HG03521 (cell line): ENCODE measurements around the gene KMT2C.
"Not testable (repeated sequence)": the region's sequence is repeated elsewhere in the genome, so short reads cannot be mapped to it uniquely, and the experiment has no call there.

Source experiments
- ATAC-seq: cut with Tn5 transposase; IDR thresholded peaks from one replicate; pipeline ENCODE4 v1.9.1; 2021; ENCODE audit warnings: mild to moderate bottlenecking, moderate library complexity; ENCODE audit not compliant: unreplicated experiment

KMT2C gene

GRCh38 chr7:152406030-152406429 lies 29.8 kb downstream of the KMT2C start:
- ATAC-seq: not testable (repeated sequence)

- no peak for ATAC-seq
Observed at GRCh38 chr7:152403726-152404125, 32.1 kb downstream of the KMT2C start.

GRCh38 chr7:152402384-152403250 lies 33.2 kb downstream of the KMT2C start:
- ATAC-seq: no peak

DNA sequence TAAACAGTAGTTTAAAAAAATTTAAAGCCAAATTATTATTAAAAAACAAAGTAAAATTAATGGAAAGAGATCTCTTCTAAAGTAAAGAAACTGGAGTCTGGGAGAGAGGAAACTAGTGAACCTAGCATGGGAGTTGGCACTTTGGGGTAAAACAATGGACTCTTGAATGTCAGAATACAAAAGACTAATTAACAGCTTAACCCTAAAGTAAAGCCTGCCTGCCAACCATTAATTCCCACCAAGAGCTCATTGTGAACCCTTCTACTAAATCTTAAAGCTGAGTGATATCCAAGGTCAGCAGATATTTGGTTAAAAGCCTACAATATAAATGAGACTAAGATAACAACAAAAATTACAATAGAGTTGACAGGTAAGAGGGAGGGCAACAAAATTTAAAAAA lies 36.5 kb downstream of the KMT2C start:
- no peak for ATAC-seq

- no peak for ATAC-seq
Observed at GRCh38 chr7:152395112-152395511, 40.7 kb downstream of the KMT2C start.

DNA sequence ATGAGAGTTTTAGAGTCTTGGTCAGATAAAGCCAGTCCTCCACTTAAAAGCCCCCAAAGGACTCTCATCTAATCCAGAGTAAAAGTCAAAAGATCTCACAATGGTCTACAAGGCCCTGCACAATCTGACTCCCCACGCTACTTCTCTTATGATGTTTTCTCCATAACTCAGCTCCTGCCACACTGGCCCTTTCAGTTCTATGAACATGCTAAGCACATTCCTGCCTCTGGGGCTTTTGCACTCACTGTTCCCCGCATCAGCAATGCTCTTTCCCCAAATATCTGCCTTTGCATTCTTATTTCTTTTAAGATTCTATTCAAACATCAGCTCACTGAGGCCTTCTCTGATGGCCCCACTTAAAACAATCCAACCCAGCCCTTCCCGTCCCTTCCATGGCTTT lies 41.6 kb downstream of the KMT2C start:
- not testable (repeated sequence) for ATAC-seq

GRCh38 chr7:152392254-152392653 lies 43.5 kb downstream of the KMT2C start:
- no peak for ATAC-seq

DNA sequence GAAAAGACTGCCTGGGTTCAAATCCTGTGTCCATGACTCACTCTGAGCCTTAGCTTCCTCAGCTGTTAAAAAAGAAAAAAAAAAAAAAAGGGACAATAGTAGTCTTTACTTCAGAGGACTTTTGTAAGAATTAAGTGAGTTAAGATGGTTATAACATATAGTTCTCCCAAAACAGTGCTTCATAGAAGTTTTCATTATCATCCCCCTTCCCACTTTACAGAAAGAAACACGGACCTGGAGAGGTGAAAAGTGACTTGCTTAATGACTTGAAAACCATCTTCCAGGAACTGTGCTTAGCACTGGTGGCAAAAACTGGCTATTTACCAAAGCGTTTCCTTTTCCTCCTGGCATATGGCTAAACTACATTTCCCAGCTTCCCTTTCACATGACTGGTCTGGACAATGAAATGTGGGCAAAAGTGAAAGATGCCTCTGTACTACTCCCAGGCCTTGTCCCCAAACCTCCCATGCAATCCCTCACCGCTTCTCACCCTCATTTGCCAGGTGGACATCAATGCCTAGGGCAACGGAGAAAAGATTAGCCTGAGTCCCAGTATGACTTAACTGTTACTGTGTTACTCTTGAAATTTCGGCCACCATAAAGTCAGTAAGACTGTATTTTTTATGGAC lies 49.6 kb downstream of the KMT2C start:
- ATAC-seq: not testable (repeated sequence)

DNA sequence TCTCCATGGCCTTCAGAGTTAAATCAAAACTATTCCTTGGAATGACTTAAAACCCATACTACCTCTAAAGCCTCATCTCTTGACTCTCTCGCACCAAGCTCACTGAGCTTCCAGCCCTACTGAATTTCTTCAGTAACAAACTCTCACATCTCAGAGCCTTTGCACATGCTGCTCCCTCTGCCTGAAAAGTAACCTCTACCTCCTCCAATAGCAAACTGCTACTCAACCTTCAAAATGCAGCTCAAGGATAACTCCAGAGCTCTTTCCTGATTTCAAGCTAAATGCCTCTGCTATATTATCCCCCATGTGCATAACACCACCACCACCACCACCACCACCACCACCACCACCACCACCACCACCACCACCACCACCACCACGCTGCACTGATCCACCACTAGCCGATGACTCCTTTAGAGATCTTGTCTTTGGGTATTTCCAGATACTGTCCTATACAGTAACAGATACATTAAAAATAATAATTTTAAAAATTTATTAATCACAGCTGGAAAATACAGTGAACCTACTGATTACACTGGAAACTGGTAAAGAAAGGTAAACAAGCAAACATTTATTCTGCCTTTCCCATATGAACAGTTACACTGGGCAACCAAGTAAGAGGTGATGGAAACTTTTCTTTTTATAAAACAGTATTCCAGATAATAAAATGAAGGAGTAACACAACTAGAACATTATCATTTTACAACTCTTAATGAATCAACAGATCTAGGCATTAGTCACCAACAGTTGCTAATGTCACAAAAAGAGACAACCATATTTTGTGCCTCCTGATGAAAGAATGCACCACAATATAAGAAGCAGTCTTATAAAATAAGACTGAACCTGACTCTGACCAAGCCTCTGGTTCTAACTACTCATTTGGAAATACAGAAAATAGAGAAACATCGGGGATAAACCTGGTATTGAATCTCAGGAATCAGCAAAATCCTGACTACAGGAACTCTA lies 51.3 kb downstream of the KMT2C start:
- ATAC-seq: not testable (repeated sequence)

DNA sequence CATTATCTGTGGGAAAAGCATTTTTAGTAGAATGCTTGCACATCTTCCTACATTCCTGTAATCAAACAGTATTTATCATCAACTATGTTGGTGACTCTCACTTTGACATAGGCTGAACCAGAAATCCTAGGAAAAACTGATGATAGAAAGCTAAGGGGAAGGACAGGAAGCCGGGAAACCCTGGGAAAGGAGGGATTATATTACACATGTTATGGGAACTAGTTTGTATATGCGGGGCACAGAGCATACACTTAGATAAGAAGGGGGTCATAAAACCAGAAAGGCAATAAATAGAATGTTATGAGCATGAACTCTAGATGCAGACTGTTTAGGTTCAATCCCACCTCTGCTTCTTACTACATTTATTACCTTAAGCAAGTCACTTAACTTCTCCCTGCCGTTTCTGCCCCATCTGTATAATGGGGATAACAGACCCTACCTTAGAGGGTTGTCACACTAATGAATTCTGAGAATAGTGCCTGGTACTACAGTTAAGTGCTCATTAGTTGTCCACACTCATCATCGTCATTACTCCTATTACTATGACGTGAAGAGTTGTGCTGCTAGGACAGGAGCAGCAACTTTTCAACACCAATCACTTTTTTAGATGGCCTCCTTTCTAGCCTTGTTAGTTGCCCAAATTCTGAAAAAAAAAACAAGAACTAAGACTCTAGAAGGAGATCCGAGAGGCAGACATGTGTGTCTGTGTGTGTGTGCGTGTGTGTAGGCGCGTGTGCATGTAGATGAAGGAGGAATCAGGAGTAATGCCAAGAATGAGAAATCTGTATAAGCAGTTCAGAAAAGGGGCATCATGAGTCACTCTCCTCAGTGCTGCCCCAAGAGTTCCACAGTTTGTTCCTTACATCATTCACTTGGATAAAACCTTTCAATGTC lies 52.2 kb downstream of the KMT2C start:
- no peak for ATAC-seq

DNA sequence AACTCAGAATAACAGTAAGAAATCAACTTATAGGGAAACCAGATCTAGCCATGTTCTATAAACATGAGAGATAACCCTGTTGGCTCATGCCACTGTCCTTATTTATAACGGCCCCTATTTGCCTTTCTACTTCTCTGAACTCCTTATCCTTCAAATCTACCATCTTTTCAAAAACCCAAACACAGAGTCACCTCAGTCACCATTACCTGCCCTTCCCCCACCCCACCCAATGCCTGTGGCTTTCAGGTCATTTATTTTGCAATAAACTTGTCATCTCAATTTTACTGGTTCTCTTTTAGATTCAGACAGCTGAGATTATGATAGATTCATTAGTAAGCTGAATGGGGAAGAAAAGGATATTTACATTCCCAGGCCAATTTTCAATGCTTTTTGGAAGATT lies 53.6 kb downstream of the KMT2C start:
- no peak for ATAC-seq

DNA sequence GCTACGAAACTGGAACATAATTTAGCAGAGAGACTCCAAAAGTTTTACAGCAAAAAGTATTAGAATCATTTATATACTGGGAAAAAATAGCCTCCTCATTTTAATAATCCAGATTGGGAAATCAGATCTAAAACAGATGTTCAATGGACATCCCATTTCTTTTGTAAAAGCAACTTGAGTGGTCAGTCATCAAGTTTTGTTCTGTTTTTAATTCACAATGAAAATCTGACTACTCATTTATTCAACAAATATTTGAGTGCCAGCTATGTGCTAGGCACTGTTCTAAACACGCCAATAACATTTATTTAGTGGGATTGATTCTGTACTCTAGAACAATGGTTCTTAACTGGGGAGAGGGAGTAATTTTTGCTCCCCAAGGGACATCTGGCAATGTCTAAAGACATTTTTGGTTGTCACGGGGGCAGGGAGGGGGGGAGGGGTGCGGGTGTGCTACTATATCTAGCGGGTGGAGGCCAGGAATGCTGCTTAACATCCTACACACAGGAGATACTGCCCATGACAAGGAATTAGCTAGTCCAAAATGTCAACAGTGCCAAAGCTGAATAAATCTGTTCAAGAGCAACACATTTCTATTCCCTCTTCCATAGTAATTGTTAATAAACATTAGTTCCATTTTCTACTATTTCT lies 54.7 kb downstream of the KMT2C start:
- not testable (repeated sequence) for ATAC-seq

DNA sequence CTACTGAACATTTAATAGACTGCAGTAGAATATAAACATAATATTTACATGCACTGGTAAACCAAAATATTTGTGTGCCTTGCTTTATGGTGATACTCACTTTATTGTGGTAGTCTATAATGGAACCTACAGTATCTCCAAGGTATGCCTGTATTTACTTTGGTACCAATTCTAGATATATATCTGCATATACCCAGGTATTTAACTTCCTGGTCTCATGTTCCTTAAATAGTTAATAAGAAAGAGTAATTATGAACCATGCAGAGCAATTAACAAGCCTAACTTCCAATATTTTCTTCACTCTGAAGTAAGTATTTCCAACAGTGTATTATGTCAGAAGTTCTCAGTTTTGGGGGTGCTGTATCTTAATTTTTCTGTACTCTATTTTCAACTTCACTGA lies 57.3 kb downstream of the KMT2C start:
- ATAC-seq: not testable (repeated sequence)

- ATAC-seq: not testable (repeated sequence)
Observed at GRCh38 chr7:152376716-152377484, 58.9 kb downstream of the KMT2C start.

DNA sequence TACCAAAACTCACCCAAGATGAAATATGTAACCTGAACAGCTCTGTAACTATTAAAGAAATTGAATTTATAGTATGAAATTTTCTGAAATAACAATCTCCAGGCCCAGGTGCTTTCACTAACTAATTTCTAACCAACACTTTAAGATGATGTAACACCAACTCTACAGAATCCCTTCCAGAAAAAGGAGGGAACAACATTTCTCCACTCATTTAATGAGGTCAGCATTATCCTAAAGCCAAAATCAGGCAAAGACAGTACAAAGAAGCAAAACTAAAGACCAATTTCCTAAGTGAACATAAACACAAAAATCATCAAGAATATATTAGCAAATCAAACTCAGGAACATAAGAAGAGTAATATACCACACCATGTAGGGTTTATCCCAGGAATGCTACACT lies 65.5 kb downstream of the KMT2C start:
- ATAC-seq: no peak

DNA sequence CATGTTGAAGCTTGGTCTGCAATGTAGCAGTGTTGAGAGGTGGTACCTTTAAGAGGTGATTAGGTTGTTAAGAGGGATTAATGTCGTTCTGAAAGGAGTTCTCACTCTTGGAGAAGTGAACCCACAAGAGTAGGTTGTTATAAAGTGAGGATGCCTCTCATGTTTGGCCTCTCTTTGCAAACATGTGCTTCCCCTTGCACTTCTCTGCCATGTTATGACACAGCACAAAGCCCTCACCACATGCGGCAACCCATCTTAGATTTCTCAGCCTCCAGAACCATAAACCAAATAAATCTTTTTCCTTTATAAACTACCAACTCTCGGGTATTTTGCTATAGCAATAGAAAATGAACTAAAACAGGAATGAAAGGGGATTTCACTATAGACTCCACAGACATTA lies 66.3 kb downstream of the KMT2C start:
- no peak for ATAC-seq

GRCh38 chr7:152367170-152367569 lies 68.6 kb downstream of the KMT2C start:
- no peak for ATAC-seq

DNA sequence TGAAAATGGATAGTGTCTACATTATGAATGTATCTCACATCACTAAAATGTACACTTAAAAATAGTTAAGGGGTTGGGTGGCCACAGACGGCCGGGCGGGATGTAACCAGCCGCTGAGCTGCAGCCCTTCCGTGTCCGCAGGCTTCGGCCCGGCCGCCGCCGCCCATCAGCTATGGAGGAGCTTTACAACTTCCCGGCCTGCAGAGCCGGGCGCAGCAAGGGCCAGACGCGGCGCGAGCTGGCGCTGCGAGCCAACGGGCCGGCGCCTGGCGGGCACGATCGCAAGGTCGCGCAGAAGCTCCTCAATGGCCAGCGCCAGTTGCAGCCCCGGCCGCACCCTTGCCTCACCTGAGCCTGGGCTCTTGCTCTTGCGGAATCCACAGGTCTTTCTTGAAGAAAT lies 69.1 kb downstream of the KMT2C start:
- no peak for ATAC-seq
